Amygdala (tissue), 56 donors: ENCODE data around the gene AHR.
"Not testable (repeated sequence)": the region's sequence is repeated elsewhere in the genome, so short reads cannot be mapped to it uniquely, and the experiment has no call there.

Experiments used
- DNase-seq, 56 donors: peaks; one replicate each; lab custom pipeline; 2025; lab: John Stamatoyannopoulos, UW

Gene AHR

GRCh38 chr7:17331891-17332501 lies 33.5 kb downstream of the AHR start:
- no peak for DNase-seq

DNA sequence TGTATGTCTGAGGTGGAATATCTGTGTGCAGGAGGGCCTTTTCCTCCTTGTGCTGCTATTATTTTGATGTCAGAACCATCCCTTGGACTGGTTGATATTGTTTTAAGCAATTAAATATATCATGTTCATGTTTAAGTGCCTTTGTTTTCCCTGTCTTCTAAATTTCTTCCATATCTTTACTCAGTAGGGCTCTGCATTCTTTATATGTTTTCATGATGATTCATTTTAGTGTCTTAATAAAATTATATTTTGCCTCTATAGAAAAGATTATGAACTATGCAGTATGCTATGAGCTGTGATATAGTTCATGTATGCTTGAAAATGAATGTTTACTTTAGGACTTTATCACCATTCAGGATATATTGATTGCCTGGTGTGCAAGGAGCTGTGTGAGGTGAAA lies 34.8 kb downstream of the AHR start:
- DNase-seq: no peak

DNA sequence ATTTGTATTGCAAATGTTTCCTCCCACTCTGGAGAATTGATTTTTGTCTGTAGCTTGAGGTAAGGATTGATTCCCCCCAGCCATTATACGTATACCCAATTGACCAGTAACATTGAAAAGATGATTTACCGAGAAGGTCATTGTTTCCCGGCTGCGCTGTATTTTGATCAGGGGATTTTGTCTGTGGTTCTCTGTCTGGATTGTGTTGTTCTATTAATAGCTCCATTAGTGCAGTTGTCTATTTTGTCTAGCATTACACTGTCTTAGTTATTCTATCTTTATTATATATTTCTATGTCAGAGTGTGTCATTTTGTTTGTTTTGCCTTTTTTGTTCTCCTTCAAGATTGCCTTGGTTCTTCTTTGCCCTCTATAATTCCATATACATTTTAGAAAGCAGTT lies 37.7 kb downstream of the AHR start:
- no peak for DNase-seq

GRCh38 chr7:17339139-17339538 lies 40.7 kb downstream of the AHR start:
- DNase-seq: no peak

DNA sequence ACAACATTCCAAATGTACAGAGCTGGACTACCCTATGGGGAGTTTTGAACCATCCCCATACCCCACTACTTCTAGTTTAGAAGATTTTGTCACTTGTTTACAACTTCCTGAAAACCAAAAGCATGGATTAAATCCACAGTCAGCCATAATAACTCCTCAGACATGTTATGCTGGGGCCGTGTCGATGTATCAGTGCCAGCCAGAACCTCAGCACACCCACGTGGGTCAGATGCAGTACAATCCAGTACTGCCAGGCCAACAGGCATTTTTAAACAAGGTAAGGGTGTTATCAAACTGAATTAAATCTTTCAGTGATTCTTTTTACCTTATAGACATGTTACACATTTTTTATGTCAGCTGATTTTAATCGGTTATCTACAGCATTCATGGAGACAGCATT lies 41.5 kb downstream of the AHR start:
- no peak for DNase-seq

DNA sequence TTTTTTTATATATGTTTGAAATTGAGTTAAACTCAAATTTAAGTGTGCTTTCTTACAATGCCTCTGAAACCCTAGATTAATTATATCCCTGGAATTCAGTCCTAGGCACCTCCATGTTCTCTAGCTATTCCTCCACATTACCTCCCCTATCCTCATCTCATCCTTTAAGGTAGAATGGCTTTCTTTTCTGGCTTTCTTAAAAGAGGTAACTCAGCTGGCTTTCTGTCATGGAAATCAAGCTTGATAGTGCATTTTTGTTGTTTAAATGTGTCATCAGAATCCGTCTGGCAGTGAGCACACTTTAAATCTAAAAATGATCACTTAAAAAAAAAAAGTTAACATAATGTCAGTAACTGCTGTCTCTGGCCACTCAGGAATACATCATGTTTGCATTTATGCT lies 42.2 kb downstream of the AHR start:
- DNase-seq: no peak

- DNase-seq: no peak
These were observed 44.3 kb downstream of the AHR start for GRCh38 chr7:17342756-17343155.

GRCh38 chr7:17347401-17347800 lies 48.9 kb downstream of the AHR start:
- no peak for DNase-seq

- not testable (repeated sequence) for DNase-seq
These were observed 50.5 kb downstream of the AHR start for GRCh38 chr7:17348932-17349331.

DNA sequence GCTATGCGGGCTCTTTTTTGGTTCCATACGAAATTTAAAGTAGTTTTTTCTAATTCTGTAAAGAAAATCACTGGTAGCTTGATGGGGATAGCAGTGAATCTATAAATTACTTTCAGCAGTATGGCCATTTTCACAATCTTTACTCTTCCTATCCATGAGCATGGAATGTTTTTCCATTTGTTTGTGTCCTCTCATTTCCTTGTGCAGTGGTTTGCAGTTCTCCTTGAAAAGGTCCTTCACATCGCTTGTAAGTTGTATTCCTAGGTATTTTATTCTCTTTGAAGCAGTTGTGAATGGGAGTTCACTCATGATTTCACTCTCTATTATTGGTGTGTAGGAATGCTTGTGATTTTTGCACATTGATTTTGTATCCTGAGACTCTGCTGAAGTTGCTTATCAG lies 51.9 kb downstream of the AHR start:
- DNase-seq: not testable (repeated sequence)

DNA sequence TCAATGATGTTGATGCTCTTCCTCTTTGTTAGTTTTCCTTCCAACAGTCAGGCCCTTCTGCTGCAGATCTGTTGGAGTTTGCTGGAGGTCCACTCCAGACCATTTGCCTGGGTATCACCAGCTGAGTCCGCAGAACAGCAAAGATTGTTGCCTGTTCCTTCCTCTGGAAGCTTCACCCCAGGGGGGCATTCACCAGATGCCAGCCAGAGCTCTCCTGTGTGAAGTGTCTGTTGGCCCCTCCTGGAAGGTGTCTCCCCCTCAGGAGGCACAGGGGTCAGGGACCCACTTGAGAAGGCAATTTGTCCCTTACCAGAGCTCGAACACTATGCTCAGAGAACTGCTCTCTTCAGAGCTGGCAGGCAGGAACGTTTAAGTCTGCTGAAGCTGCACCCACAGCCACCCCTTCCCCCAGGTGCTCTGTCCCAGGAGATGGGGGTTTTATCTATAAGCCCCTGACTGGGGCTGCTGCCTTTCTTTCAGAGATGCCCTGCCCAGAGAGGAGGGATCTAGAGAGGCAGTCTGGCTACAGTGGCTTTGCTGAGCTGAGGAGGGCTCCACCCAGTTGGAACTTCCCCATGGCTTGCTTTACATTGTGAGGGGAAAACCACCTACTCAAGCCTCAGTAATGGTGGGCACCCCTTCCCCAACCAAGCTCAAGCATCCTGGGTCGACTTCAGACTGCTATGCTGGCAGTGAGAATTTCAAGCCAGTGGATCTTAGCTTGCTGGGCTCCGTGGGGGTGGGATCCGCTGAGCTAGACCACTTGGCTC lies 55.4 kb downstream of the AHR start:
- not testable (repeated sequence) for DNase-seq

DNA sequence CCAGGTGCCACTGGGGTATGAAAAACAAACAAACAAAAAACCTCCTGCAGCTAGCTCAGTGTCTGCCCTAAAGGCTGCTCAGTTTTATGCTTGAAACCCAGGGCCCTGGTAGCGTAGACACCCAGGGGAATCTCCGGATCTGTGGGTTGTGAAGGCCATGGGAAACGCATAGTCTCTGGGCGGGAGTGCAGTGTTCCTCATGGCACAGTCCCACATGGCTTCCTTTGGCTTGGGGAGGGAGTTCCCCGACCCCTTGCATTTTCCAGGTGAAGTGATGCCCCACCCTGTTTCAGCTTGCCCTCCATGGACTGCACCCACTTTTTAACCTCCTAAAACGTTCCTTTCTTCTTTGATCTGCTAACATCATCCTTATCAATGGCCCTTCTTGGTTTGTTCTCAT lies 56.0 kb downstream of the AHR start:
- DNase-seq: no peak

- DNase-seq: no peak
These were observed 56.6 kb downstream of the AHR start for GRCh38 chr7:17355050-17355449.

GRCh38 chr7:17357952-17358351 lies 59.5 kb downstream of the AHR start:
- DNase-seq: no peak

DNA sequence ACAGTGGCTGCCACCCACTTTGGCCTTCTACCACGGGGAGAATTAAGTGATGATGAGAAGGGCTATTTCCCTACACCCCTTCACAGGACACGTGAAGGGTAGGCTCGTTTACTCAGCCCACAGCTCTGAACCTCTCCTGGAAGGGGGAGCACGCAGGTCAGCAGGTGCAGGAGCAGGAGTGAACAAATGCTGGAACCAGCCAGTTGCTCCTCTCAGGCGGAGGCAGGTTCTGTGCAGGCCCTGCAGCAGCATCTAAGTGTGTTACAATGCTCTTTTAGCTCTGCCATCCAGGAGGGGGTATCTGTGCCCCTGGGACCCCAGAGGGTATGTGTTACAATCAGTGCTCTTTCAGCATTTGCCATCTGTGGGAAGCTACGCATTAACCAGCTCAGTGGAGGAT lies 61.2 kb downstream of the AHR start:
- no peak for DNase-seq

- no peak for DNase-seq
These were observed 64.1 kb downstream of the AHR start for GRCh38 chr7:17362439-17363105.

DNA sequence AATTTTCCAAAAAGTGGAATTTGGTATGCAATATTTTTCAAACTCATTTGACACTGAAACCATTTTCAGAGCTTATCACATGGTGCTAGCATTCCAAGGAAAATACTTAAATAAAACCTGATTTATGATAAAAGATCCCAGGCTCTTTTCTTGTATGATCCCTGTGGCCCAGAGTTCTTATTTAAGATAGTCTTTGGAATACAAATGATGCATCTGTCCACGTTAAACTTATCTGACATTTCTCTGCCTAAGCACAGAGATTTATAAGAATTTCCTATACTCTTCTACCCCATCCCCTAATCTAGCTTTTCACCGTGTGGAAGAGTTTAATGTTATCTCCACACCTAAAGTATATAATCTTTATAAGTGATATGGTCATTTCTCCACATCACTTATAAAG lies 66.2 kb downstream of the AHR start:
- no peak for DNase-seq

DNA sequence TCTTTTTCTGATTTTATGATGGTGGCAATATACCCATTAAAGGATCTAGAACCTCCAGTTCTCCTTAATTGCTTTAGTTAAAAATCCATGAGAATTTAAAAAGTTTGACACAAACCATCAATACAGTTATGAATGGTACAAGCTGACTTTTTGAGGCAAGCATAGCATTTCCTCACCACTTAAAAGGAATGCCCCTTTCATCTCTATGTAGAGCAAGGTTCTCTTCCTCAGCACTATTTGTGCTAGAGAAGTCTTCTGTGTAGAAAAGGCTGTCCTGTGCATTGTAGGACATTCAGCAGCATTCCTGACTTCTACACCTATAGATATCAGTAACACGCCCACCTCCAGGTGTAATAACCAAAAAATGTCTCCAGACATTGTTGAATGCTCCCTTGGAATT lies 67.3 kb downstream of the AHR start:
- DNase-seq: no peak

GRCh38 chr7:17367502-17367901 lies 69.0 kb downstream of the AHR start:
- DNase-seq: no peak

GRCh38 chr7:17368856-17369524 lies 70.5 kb downstream of the AHR start:
- DNase-seq: no peak

- peak in 5 of 56 donors; percentile 2 to 33 (median 5) for DNase-seq
These were observed 71.4 kb downstream of the AHR start for GRCh38 chr7:17369691-17370426.
